IMR-90 (cell line): Measurements from ENCODE around the gene CSNK1D. TPM values are rescaled to one million over a fixed set of nuclear protein-coding genes. Genes with fewer than 3 reads are reported as not detected.
A peak's percentile ranks its signal among the peaks of the same experiment; 100 is the strongest.

Experiments
- ATAC-seq: fragments of 200-7000 bp; cut with Tn5 transposase; 2 replicates; pipeline ENCODE4 v1.9.1; 2020; ENCODE audit warnings: low read depth, mild to moderate bottlenecking, moderate library complexity
- BruUV-seq: library from RNA; stranded (reverse); fragments of 400-500 nt; replicated peaks from 2 replicates; lab custom pipeline; 2021; lab: Mats Ljungman, UMichigan
- CTCF ChIA-PET: fragments of 300-600 bp; formaldehyde crosslinking; extraction: SDS; loops from one replicate; lab custom pipeline; 2021; ENCODE audit warnings: antibody characterized with exemption; lab: Yijun Ruan, JAX
- POLR2A ChIA-PET: fragments of 300-600 bp; sonication (Branson Sonifier 250); formaldehyde crosslinking; loops from one replicate; lab custom pipeline; 2022; ENCODE audit warnings: antibody characterized with exemption; ENCODE audit not compliant: unreplicated experiment; lab: Charles Lee
- DNase-seq: peaks from one replicate; pipeline ENCODE4 v3.0.0; 2013
- H2AFZ ChIP-seq: replicated peaks from 2 replicates; pipeline ENCODE3; 2013; ENCODE audit warnings: low read length, mild to moderate bottlenecking; ENCODE audit not compliant: poor library complexity
- H2AK5ac ChIP-seq: 2 replicates; pipeline ENCODE4 v1.6.1; 2013; ENCODE audit warnings: low read depth, low read length, inconsistent platforms
- H2AK9ac ChIP-seq: replicated peaks from 2 replicates; pipeline ENCODE3; 2013; ENCODE audit warnings: mild to moderate bottlenecking, low read depth, low read length, moderate library complexity; ENCODE audit not compliant: poor library complexity
- H2BK120ac ChIP-seq: 2 replicates; pipeline ENCODE4 v1.6.1; 2013; ENCODE audit warnings: low read depth, low read length, inconsistent platforms
- H2BK15ac ChIP-seq: 3 replicates; pipeline ENCODE4 v1.6.1; 2013; ENCODE audit warnings: low read depth, low read length, inconsistent platforms
- H2BK20ac ChIP-seq: 2 replicates; pipeline ENCODE4 v1.6.1; 2013; ENCODE audit warnings: low read depth, mild to moderate bottlenecking, inconsistent platforms, low read length, moderate library complexity
- H2BK5ac ChIP-seq: 2 replicates; pipeline ENCODE4 v1.6.1; 2013; ENCODE audit warnings: mild to moderate bottlenecking, low read depth, low read length, inconsistent platforms; ENCODE audit not compliant: poor library complexity, severe bottlenecking
- H3K14ac ChIP-seq: replicated peaks from 2 replicates; pipeline ENCODE4 v1.6.1; 2013; ENCODE audit warnings: low read depth, low read length, inconsistent platforms
- H3K18ac ChIP-seq: 2 replicates; pipeline ENCODE4 v1.6.1; 2013; ENCODE audit warnings: low read depth, low read length, control low read depth
- H3K23ac ChIP-seq: 2 replicates; pipeline ENCODE4 v1.6.1; 2013; ENCODE audit warnings: low read depth, low read length, inconsistent platforms
- H3K27ac ChIP-seq: 2 replicates; pipeline ENCODE4 v1.5.1; 2013; ENCODE audit warnings: mild to moderate bottlenecking, control low read depth, low read length; ENCODE audit not compliant: insufficient read depth
- H3K27me3 ChIP-seq: 2 replicates; pipeline ENCODE4 v1.6.1; 2013; ENCODE audit warnings: low read length; ENCODE audit not compliant: control insufficient read depth, insufficient read depth
- H3K36me3 ChIP-seq: 2 replicates; pipeline ENCODE4 v1.6.1; 2013; ENCODE audit warnings: low read length, mixed read lengths; ENCODE audit not compliant: control insufficient read depth, insufficient read depth
- H3K4ac ChIP-seq: 2 replicates; pipeline ENCODE4 v1.6.1; 2013; ENCODE audit warnings: low read depth, low read length, inconsistent platforms
- H3K4me1 ChIP-seq: 2 replicates; pipeline ENCODE4 v1.6.1; 2013; ENCODE audit warnings: low read length, mixed read lengths; ENCODE audit not compliant: control insufficient read depth, insufficient read depth
- H3K4me2 ChIP-seq: 2 replicates; pipeline ENCODE4 v1.6.1; 2013; ENCODE audit warnings: low read depth, mild to moderate bottlenecking, control low read depth, low read length, moderate library complexity
- H3K4me3 ChIP-seq: 2 replicates; pipeline ENCODE4 v1.5.1; 2013; ENCODE audit warnings: low read depth, mild to moderate bottlenecking, control low read depth, low read length, moderate library complexity; ENCODE audit not compliant: insufficient read depth
- H3K56ac ChIP-seq: 2 replicates; pipeline ENCODE4 v1.6.1; 2013; ENCODE audit warnings: low read length, inconsistent platforms; ENCODE audit not compliant: insufficient read depth; ENCODE audit errors: extremely low read depth
- H3K79me1 ChIP-seq, 2 experiments: 2 replicates each; pipeline ENCODE4 v1.6.1; 2013; ENCODE audit warnings: low read length in 2 of 2, inconsistent platforms in 1 of 2, low read depth in 1 of 2
- H3K9ac ChIP-seq: 2 replicates; pipeline ENCODE4 v1.6.1; 2013; ENCODE audit warnings: low read depth, low read length, control low read depth
- H3K9me1 ChIP-seq: 2 replicates; pipeline ENCODE4 v1.6.1; 2013; ENCODE audit warnings: low read length, inconsistent platforms; ENCODE audit not compliant: insufficient read depth
- H3K9me3 ChIP-seq: 2 replicates; pipeline ENCODE4 v1.6.1; 2013; ENCODE audit warnings: low read length; ENCODE audit not compliant: control insufficient read depth, insufficient read depth
- H4K20me1 ChIP-seq: 2 replicates; pipeline ENCODE4 v1.6.1; 2013; ENCODE audit warnings: low read length, inconsistent platforms; ENCODE audit not compliant: insufficient read depth
- H4K5ac ChIP-seq: 2 replicates; pipeline ENCODE4 v1.6.1; 2013; ENCODE audit warnings: mild to moderate bottlenecking, low read depth, low read length, control low read depth
- H4K8ac ChIP-seq, 2 experiments: 2 replicates each; pipeline ENCODE4 v1.6.1; 2013; ENCODE audit warnings: low read depth in 2 of 2, low read length in 2 of 2, control low read depth in 1 of 2, inconsistent platforms in 1 of 2
- H4K91ac ChIP-seq: 2 replicates; pipeline ENCODE4 v1.6.1; 2013; ENCODE audit warnings: low read depth, low read length, inconsistent platforms; ENCODE audit not compliant: insufficient read depth
- CEBPB ChIP-seq: IDR thresholded peaks from 2 replicates; pipeline ENCODE4 v1.6.1; 2012; ENCODE audit warnings: low read depth, low read length, improper control_type of control experiment
- CHD1 ChIP-seq: IDR thresholded peaks from 2 replicates; pipeline ENCODE4 v1.6.1; 2012; ENCODE audit warnings: low read depth, low read length, improper control_type of control experiment
- MXI1 ChIP-seq: IDR thresholded peaks from 2 replicates; pipeline ENCODE4 v1.6.1; 2012; ENCODE audit warnings: low read depth, mild to moderate bottlenecking, low read length, moderate library complexity, borderline replicate concordance
- POLR2A ChIP-seq: IDR thresholded peaks from 2 replicates; pipeline ENCODE4 v1.6.1; 2012; ENCODE audit warnings: mild to moderate bottlenecking, low read depth, low read length
- RCOR1 ChIP-seq: IDR thresholded peaks from 2 replicates; pipeline ENCODE4 v1.6.1; 2012; ENCODE audit warnings: mild to moderate bottlenecking, low read length, improper control_type of control experiment; ENCODE audit not compliant: insufficient replicate concordance
- RFX5 ChIP-seq: IDR thresholded peaks from 2 replicates; pipeline ENCODE4 v1.8.0; 2012; ENCODE audit warnings: low read depth, mild to moderate bottlenecking, low read length, moderate library complexity
- SMC3 ChIP-seq: fragments of 150-350 bp; IDR thresholded peaks from 2 replicates; pipeline ENCODE4 v1.6.1; 2016; ENCODE audit warnings: low read depth, mild to moderate bottlenecking, antibody characterized with exemption, low read length, moderate library complexity
- WGBS, 2 experiments: methylation state at CpG; one replicate each; pipeline versions ENCODE4 v1.1.5 to v1.1.7; 2013; ENCODE audit warnings: missing lambda C conversion rate in 2 of 2; ENCODE audit not compliant: insufficient read length in 1 of 2; ENCODE audit errors: extremely low coverage in 2 of 2; 5-methylcytosine and 5-hydroxymethylcytosine counted together
- dilution Hi-C: fragments of 300-500 bp; cut with HindIII; formaldehyde crosslinking; loops from one replicate; pipeline ENCODE4 v1.14.3; 2018; ENCODE audit warnings: low sequenced_read_pairs; ENCODE audit not compliant: unreplicated experiment
- in situ Hi-C: fragments of 300-500 bp; cut with MboI; formaldehyde crosslinking; loops from 3 replicates; pipeline ENCODE4 v1.14.3; 2019; ENCODE audit warnings: low sequenced_read_pairs, inconsistent platforms, mixed read lengths
- intact Hi-C: fragments of 100-400 bp; cut with micrococcal nuclease; formaldehyde crosslinking; loops from 2 replicates; pipeline ENCODE4 v1.10.0; 2022
- polyA plus RNA-seq, 3 experiments: library from polyadenylated mRNA; depleted of rRNA; stranded (reverse); fragments of >200 nt; gene quantifications; 2 replicates each; pipeline ENCODE4 v1.2.3, GENCODE V29; 2012; ENCODE audit warnings: low replicate concordance in 1 of 3
- total RNA-seq: library from RNA; depleted of rRNA; stranded (reverse); fragments of >200 nt; gene quantifications from 2 replicates; pipeline ENCODE4 v1.2.3, GENCODE V29; 2012
- TF ChIP-seq, protein P1 (sequence below): fragments of 150-350 bp; IDR thresholded peaks from 2 replicates; pipeline ENCODE4 v1.6.1; 2016; ENCODE audit warnings: low read depth, mild to moderate bottlenecking, low read length, moderate library complexity, borderline replicate concordance
- TF ChIP-seq, protein P2 (sequence below): conservative IDR thresholded peaks from 2 replicates; pipeline ENCODE4 v1.5.1; 2012; ENCODE audit warnings: mild to moderate bottlenecking, low read depth, low read length, improper control_type of control experiment

Gene CSNK1D
- total and polyA plus RNA-seq, 2 of the 4 experiments (the other 2 are of a cell fraction) = 47.1 to 186 TPM

DNA sequence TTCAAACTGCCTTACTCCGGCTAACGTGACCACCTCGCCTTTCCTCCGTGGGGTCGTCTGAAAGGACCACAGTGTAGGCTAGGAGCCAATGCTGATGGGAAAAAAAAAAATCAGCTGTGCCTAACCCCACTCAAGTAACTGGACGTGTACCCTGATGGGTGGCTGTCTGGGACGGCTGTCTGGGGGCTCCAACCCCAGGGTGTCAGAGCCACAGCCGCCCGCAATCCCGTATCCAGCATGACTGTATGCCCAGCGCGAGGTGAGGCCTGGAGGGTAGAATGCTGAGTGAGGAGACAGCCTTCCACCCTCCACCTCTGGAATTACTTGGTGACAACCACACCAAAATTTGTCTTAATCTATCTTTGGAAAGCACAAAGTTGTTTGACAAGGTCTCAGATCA is 2.8 kb downstream of the CSNK1D start:
- Histone ChIP-seq H3K4ac (no peak overlapping the region), H4K8ac (no peak overlapping the region), H3K4me2 (0 out of 2 replicates have a peak overlapping the region, but pooled peaks have one; percentile 14), H4K5ac (no peak overlapping the region), H3K9me1 (peaks cover 40% of the 10 kb centered on the region), H3K9ac (no peak overlapping the region), H2BK5ac (no peak overlapping the region), H3K56ac (no peak overlapping the region), H3K79me1 (peaks cover 9 to 66% of the 10 kb centered on the region in 2 experiments), H3K4me1 (peaks cover 44% of the 10 kb centered on the region), H3K9me3 (no peaks in the 10 kb centered on the region), H2AK9ac (no peak overlapping the region), H2BK15ac (no peak overlapping the region), H4K91ac (no peak overlapping the region), H3K4me3 (no peak overlapping the region), H2BK20ac (no peak overlapping the region), H3K27ac (no peak overlapping the region), H3K23ac (no peak overlapping the region; the same call in 1 of the 2 replicates), H2AFZ (no peak overlapping the region), H2BK120ac (no peak overlapping the region), H4K20me1 (peaks cover 71% of the 10 kb centered on the region), H3K18ac (no peak overlapping the region), H3K14ac (no peak overlapping the region), H3K27me3 (no peaks in the 10 kb centered on the region), H2AK5ac (no peak overlapping the region; the same call in 1 of the 2 replicates), H3K36me3 (peaks cover 37% of the 10 kb centered on the region)
- ATAC-seq (no peak), DNase-seq (no peak)
- POLR2A ChIA-PET = no interaction called here
- dilution Hi-C loops = no loop called here
- intact Hi-C loops = no loop called here
- TF ChIP-seq SMC3 (no peak), RFX5 (no peak), RCOR1 (no peak), POLR2A (no peak), MXI1 (no peak), CHD1 (no peak), CEBPB (no peak)
- TF ChIP-seq, protein P1, sequence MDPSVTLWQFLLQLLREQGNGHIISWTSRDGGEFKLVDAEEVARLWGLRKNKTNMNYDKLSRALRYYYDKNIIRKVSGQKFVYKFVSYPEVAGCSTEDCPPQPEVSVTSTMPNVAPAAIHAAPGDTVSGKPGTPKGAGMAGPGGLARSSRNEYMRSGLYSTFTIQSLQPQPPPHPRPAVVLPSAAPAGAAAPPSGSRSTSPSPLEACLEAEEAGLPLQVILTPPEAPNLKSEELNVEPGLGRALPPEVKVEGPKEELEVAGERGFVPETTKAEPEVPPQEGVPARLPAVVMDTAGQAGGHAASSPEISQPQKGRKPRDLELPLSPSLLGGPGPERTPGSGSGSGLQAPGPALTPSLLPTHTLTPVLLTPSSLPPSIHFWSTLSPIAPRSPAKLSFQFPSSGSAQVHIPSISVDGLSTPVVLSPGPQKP = no peak
- TF ChIP-seq, protein P2, sequence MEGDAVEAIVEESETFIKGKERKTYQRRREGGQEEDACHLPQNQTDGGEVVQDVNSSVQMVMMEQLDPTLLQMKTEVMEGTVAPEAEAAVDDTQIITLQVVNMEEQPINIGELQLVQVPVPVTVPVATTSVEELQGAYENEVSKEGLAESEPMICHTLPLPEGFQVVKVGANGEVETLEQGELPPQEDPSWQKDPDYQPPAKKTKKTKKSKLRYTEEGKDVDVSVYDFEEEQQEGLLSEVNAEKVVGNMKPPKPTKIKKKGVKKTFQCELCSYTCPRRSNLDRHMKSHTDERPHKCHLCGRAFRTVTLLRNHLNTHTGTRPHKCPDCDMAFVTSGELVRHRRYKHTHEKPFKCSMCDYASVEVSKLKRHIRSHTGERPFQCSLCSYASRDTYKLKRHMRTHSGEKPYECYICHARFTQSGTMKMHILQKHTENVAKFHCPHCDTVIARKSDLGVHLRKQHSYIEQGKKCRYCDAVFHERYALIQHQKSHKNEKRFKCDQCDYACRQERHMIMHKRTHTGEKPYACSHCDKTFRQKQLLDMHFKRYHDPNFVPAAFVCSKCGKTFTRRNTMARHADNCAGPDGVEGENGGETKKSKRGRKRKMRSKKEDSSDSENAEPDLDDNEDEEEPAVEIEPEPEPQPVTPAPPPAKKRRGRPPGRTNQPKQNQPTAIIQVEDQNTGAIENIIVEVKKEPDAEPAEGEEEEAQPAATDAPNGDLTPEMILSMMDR = no peak
- in situ Hi-C loops = no loop called here
- 93% methylated on average over 3 of the region's 12 CpGs; no CpG with 5 or more reads in 1 of the 2 experiments for WGBS, 2 experiments
- BruUV-seq = no TSS peak
- CTCF ChIA-PET = no interaction called here
